Activated gamma-delta T cell treated with Interleukin-2 at 50 U/mL for 16 hours (primary cell): ENCODE results near the gene RGS8.

Experiments
- DNase-seq: peaks from one replicate; pipeline ENCODE4 v3.0.0-alpha.2; 2020

Gene RGS8, protein sequence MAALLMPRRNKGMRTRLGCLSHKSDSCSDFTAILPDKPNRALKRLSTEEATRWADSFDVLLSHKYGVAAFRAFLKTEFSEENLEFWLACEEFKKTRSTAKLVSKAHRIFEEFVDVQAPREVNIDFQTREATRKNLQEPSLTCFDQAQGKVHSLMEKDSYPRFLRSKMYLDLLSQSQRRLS

DNA sequence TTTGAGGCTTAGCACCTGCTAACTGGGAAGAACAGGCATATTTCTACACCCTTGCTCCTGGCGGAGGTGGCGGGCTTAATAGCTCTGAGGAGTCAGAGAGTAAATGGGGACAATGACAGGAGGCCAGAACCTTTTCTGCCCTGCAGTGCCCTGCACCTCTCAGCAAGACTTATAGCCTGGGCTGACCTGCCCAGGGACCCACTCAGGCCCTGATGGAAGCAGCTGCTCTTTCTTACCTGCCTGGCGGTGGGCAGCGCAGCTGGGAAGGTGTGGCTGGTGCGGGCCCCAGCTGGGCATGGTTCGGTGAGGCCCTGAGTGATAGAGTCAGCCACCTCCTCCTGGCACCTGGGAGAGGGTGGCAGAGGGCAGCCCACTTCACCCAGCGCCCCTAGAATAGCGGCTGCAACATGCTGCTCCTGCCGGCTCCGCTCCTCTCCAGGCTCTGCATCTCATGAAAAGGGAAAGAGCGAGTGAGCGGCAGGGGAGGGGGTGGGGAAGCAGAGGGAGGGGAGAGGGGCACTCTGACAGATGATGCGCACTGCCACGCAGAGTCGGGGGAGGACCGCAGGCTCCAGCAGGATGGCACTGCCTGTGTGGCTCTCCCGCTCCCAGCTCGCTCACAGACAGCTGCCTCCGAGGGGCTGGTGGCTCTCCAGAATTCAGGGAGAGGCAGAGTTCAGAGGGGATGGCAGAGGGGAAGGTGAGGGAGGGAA is at the start of gene RGS8:
RGS8 (minus strand) TSS at position 472 of the 713 bp plus-strand sequence. CDS start 14,938 bp downstream, outside the sequence.
- DNase-seq, result no peak

DNA sequence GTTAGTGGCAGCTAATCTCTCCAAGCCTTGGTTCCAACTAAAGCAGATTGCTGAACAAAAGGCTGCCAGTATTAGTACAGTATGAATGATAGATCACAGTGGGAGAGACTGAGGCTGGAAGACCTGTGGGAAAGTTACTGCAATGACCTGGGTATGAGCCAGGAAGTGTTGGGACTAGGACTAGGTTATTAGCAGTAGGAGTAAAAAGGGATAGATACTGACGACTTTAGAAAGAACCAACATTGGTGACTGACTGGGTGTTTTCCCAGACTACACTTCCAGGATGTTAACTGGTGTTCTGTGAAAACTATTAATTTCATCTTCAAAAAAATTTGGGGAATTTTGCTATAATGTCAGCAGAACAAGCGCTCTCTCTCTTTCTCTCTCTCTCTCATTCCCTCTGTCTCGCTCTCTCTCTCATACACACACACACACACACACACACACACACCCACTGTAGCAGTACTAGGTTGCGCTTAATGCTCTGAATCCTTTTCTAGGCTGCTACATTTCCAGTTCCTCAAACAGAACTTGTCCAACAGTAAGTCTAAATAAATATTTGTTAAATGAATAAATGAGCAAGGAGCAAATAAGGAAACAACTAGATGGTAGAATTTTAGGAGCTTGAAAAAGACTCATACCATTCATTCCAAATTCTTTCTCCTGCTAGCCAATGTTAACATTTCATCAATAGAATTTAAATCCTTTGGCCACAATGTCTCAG is 47.6 kb upstream of the RGS8 start:
- no peak for DNase-seq

DNA sequence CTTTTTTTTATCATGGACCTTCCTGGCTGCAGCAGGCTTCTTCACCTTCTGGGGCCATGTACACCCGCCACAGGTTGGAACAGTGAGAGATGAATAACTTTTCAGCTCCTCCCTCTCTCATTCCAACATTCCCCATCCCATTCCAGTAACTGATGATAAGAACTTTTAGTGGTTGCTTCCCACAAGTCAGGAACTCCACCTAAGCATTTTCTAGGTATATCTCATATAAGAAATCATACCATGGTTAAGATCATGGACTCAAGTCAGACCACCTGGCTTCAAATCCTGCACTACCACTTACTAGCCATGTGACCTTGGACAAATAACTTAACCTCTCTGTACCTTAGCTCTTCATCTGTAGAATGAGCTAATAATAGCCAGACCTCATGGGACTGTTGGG is 42.5 kb upstream of the RGS8 start:
- no peak for DNase-seq

DNA sequence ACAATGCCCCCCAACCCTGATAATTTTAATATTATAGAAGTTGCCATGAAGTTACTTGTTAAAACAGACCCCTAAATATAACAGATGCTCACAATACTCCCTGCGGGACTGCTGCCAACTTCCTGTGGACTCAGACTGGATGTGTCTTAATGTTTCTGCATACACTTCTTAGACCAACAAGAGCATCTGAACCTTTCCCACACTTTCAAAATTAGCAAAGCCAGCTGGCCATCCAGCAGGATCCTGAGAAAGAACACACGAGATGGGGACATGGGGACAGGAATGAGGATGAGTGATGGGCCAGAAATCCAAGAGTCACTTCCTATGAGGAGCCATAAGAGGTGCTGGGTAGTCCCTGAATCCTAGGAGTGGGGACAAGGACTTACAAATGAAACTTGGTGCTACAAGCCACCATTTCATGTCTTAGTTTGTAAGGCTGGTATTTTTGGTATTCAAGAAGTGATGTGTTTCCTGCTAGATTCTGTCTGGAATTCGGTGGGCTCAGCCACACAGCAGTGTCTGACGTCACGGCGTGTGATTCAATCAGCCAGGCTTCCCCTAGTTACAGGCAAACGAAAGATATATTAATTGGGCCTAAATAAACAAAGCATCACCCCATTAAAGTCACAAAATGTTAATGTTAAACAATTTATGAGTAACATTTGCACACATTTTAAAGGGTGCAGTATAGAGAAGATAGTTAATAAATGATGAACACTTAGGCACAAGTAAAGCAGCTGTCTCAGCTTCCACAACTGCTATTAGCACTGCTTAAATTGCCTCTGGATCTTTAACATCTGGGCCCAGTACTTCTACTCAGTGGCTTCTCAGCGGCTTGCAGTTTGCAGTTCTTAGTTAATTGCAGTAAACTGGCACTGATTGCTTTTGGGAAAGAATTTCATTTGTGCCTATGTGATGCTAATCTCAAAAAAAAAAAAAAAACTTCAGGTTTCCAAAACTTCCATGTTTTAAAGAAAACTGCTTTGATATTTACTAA is 41.2 kb upstream of the RGS8 start:
- DNase-seq, result no peak

DNA sequence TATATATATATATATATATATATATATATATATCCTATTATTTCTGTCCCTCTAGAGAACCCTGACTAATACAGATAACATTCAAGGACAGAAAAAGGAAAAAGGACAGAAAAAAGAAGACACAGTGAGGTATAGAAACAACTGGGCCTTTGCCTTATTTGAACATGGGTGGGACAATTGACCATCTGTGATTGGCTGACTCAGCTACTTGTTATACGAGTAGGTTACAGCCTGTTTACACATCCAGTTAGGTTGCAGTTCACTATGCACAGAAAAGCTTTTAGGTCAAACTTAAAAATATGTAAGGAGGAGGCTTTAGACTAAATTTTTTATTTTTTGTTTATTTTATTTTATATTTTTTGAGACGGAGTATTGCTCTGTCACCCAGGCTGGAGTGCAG is 39.8 kb upstream of the RGS8 start:
- no peak for DNase-seq

DNA sequence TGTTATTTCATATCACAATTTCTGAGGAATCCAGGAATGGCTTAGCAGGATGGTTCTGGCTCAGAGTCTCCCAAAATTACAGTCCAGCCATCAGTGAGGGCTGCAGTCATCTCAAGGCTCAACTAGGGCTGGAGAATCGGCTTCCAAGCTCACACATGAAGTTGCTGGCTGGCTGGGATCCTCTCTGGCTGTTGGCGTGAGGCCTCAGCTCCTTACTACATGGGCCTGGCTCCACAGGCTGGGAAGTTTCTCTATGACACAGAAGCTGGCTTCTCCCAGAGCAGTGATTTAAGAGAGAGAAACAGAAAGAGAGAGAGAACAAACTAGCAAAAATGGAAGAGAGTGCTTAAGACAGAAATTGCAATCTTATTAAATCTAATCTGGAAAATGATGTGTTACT is 38.8 kb upstream of the RGS8 start:
- no peak for DNase-seq

DNA sequence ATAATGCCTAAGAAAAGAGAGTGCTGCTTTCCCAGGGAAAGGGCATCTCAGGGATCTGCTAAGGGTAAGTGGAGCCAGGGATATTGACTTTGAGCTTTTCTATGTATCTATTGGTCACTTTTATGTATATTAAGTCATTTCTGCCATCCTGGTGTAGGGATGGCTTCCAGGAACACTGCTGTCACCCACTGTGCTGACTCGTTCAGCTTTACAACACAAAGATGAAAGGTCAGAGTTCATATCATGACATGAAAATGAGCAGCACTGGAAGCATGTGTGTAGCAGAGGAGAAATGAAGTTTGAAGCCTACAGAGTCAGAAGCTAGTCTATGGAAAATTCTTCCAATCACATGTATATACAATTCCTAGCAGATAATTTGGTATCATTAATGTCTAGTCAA is 37.1 kb upstream of the RGS8 start:
- DNase-seq, result no peak

DNA sequence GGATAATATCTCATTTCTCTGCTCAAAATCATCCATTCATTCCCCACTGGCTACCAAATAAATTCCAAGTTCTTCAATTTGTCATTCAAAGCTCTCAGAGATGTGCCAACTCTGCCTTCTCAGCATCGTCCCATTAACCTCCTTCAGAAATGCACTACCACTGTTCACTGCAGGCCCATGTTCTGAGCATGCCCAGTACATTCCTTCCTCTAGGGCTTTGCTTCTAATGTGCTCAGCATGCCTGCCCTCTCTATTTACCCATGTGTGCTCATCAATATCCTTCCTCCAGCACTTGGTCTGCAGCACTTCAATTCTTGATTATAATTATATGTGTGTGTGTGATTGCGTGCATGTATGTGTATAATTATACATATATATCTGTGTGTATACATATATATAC is 36.1 kb upstream of the RGS8 start:
- no peak for DNase-seq

DNA sequence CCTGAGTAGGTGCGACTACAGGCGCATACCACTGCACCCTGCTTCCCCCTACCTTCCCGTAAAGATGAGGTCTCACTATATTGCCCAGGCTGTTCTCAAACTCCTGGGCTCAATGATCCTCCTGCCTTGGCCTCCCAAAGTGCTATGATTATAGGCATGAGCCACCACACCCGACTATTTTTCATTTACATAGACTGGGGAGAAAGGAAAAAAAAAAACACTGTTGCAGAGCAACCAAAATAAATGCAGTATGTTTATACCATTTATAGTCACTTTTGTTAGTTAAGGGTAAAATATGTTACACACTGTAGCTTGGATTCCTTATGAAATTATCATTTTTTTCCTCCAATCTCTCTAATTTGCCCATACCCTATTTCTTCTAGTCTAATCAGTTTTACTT is 35.2 kb upstream of the RGS8 start:
- DNase-seq, result no peak

DNA sequence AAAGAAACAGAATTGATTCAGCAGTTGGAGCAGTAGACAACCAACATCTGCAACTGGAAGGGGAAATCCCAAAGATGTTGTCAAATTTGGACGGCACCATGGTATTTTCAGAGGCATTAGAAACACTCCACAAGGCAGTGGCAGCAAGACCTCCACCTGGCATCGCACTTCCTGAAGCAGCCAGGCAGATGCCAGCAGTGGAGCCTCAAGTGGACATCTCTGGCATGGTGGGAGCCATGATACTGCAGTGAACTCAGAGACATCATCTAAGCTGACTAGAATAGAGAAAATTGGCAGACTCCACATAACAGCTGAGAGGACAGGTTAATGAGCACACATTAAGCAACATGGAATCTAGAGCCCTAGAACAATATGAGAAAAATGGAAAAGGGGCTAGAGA is 33.9 kb upstream of the RGS8 start:
- no peak for DNase-seq

DNA sequence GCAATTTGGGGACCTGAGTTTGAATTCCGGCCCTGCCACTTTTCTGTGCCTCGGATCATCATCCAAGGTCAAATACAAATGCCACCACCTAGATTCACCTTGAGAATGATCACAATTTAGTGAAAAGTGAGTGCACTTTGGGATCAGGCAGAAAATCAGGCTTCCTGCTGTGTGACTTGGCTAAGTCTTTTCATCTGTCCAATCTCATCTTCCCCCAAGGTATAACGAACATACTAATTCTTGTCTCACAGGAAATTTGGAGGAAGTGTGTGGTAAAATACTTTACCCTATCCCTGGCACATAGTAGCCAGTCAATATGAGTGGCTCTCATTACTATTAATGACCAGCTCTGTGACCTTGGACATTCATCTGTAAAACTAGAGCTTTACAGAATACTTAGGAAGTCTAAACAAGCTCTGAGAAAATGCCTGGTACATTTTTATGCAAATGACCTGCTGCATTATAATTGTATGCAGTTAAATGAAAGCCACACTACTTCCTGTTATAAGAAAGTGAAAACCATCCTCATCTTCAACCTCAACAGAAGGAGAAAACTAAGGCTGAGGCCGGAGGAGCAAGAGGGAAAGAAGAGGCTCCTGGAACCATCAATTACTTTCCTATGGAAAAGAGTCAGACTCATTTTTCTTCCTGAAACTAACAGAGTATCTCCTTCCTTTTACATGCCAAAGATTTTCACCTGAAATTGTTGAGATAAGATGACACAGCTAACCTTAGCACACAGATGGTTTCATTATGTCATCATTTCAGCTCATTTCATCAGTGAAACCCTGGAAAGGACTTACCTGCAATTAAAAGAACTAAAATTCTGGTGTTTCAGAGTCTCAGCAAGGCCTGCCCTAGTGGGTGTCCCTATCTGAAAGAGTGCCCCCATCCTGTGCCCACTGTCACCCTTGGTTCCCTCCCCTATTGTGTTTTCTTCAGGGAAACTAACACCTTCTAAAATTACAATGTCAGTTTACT is 32.6 kb upstream of the RGS8 start:
- no peak for DNase-seq

DNA sequence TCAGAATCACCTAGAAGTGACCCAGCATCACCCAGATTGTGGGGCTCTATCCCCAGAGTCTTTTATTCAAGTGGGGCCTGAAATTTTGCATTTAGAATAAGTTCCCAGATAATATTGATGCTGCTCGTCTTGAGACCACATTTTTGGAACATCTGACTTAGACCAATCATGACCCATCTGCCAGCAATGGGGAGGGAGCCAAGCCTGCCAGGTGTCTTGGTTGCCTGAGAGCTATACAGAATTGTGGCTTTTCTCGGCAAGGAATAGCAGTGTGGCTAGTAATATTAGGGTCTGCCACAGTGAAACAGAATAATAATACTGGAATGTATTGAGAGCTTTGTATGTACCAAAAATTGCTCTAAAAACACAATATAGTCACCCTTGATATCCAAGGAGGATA is 31.1 kb upstream of the RGS8 start:
- no peak for DNase-seq

DNA sequence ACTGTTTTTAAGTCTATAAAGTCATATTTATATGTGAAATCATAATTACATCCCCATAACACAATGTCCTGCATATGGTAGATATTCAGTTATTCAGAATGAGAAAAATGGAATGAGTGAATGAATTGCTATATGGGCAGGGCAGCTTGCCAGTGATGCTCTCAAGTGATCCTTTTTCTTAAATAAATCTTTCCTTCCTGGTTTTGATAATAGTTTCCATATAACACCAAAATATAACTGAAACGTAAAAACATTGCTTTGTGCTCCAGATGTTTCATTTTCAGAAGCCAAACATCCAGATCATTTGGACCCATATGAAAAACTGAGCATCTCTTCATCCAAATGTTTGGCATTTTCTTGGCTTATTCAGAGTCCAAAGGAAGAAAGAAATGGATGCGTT is 30.2 kb upstream of the RGS8 start:
- no peak for DNase-seq

DNA sequence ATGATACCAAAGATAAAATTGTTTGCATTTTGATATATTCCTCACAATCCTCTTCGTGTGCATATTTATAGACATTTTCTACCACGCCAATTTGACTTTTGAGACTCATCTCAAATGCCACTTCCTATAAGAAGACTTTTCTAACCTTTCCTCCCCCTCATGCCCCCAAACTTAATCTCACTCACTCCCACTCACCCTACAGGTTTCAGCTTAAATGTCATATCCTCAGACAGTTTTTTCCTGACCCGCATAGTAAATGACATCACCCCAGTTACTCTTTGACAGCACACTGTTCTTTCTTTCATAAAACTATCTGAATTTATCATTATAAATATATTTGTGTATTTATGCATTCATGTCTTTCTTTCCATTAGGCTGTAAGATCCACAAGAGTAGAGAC is 29.6 kb upstream of the RGS8 start:
- no peak for DNase-seq

DNA sequence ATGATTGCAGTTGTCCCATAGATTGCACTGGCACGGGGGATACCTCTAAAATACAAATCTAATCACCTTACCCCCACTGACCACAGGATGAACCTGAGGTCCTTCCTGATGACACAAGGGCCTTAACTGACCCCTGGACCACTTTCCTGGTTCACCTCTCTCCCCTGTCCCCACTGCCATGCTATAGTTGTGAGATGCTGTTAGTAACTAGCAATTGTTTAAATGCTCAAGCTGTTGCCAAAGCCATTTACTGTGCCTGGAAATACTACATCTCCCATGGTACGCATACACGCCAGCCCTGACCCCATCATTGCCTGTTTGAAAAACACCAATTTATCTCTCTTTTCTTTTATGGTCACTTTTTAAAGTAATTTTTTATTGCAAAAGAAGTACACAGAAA is 29.1 kb upstream of the RGS8 start:
- DNase-seq, result no peak

DNA sequence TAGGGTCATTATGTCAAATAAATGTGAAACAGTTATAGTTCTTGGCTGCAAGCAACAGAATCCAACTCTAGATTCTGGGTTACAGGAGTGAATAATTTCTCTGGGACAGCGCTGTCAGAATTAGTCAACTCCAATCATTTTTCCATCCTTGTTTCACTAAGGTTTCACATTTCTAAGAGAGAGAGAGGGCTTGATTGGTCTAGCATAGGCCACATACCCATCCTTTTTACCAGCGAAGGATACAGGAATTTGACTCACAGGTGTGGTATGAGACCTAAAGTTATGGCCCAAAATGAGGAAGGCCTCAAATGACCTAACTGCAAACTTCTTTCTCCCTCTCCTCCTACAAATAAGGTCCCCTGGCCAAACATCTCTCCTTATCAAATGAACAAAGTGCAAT is 25.5 kb upstream of the RGS8 start:
- DNase-seq, result no peak

DNA sequence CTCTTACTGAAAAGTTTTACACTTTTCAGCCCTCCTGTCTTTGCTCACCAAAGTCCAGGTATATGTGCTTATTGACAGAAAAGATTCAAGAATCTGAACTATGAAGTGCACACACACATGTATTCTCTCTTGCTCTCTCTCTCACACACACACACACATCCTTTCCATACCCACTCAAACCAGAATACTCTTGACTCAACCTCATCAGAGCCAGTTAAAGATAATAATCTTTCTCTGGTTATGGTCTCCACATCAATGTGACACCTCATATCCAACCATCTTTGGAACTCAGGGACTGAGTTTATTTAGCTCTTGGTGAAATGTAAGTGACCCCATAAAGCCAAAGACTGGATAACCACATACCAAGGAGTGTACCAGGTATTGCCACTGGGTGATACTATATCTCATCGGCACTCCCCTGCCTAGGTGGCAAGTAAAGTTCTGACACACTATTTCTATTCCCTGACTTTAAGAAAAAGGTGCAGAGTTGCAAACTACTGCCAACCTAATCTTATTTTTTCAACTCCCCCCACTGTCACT is 24.9 kb upstream of the RGS8 start:
- DNase-seq, result no peak

DNA sequence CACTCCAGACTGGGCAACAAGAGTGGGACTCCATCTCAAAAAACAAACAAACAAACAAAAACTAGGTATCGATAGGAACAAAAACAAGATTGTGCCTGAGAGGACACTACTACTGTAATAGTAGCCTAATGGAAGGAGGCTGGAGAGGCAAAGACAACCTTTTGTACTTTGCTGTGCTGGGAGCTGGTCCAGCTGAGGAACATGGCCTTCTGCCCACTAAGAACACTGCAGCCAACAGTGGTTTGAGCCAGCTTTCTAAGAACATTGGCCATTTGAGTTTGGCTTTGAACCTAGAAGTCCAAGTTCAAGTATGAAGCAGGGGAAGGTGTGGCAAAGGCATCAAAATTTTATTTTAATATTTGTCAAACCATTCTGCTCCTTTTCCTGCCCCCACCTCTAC is 22.7 kb upstream of the RGS8 start:
- no peak for DNase-seq

DNA sequence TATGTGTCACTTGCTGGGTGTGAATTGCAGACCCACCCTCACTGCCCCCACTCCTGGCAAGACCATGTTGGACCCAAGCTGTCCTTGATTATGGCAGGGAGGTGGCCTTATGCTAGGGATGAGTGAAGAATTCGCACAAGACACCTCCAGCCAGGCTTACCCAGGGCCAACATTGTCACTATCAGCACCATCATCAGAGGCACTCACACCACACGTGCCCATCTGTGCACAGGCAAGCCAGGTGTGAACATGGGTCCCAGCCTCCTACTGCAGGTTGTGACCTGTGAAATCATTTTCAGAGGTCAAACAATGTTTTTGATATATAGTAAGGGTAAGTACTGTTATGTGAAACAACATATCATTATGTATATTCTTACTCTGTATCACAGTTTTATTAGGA is 20.3 kb upstream of the RGS8 start:
- DNase-seq, result no peak

DNA sequence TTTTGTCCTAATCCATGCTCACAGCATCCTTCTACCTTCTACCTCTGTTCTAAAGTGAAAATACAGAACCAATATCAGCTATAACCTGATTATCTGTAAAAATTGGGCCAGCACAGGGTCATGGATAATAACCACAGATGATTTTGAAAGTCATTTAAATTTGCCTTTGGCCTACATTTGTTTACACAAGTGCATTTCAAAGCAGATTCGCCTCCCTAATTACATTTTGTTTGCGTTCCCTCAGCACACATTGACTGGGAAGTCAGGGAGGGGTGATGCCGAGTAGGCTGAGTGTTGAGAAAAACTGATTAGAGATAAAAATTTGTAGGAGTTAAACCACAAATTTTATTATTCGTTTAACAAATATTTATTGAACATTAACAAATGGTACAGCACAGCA is 19.2 kb upstream of the RGS8 start:
- no peak for DNase-seq

DNA sequence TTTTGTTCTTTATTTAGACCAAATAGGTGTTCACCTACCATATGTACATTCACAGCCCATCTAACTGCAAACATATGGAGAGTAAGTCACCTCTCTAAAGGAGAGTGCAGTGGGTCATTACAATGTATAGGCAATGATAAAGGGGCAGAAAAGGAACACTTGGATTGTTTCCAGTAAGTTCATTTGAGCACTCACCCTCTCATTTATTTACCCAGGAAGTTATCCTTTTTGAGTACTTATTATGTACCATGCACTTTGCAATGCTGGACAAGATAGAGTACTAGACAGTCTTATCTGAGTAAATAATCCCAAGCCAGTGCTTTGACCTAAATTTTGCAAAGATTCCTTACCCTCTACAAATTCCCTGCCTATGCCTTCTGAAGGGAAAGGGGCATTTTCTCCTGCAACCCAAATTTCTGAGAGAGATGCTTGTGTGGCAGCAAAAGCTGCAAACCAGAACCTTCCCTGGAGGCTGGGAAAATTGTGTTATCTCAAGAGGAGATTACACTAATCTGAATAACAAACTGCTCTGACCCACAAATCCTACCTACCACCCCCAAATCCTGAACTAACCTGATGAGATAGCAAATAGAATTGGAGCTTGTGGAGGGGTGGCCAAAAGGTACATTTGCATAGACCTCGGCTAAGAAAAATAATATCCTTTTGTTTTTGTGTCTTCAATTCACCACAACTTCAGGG is 18.6 kb upstream of the RGS8 start:
- DNase-seq, result no peak
